CD14-positive monocyte (primary cell): ENCODE results near the gene CD300E. TPM values are rescaled to one million over a fixed set of nuclear protein-coding genes. Genes with fewer than 3 reads are reported as not detected.

Source experiments
- DNase-seq, 3 donors: peaks; one replicate each; pipeline ENCODE4 v3.0.0-alpha.2; 2011 to 2022
- H2AFZ ChIP-seq: 2 replicates; pipeline ENCODE4 v1.6.0; 2012; ENCODE audit warnings: mild to moderate bottlenecking, low read depth, low read length, inconsistent platforms; ENCODE audit not compliant: insufficient read depth, poor library complexity, severe bottlenecking
- H3K27ac ChIP-seq, 2 donors: 1 replicate in 1 of 2; 2 replicates in 1 of 2; pipeline ENCODE4 v1.5.1; 2012 to 2013; ENCODE audit warnings: low read length in 2 of 2, control low read depth in 1 of 2, inconsistent platforms in 1 of 2, low read depth in 1 of 2, mild to moderate bottlenecking in 1 of 2
- H3K27me3 ChIP-seq, 2 donors: one replicate each; pipeline versions ENCODE4 v1.6.0 to v1.6.1; 2011 to 2013; ENCODE audit warnings: low read length in 2 of 2; ENCODE audit not compliant: control insufficient read depth in 2 of 2, insufficient read depth in 2 of 2
- H3K36me3 ChIP-seq, 2 donors: replicated peaks in 1 of 2; 1 replicate in 1 of 2; 2 replicates in 1 of 2; pipeline versions ENCODE4 v1.5.1 to v1.6.1; 2012 to 2013; ENCODE audit warnings: low read length in 2 of 2, control low read depth in 1 of 2, inconsistent platforms in 1 of 2, mild to moderate bottlenecking in 1 of 2; ENCODE audit not compliant: insufficient read depth in 2 of 2, control insufficient read depth in 1 of 2
- H3K4me1 ChIP-seq, 2 donors: 1 replicate in 1 of 2; 2 replicates in 1 of 2; pipeline versions ENCODE4 v1.5.1 to v1.6.1; 2012 to 2013; ENCODE audit warnings: low read length in 2 of 2, control low read depth in 1 of 2, inconsistent platforms in 1 of 2, mild to moderate bottlenecking in 1 of 2, moderate library complexity in 1 of 2; ENCODE audit not compliant: insufficient read depth in 2 of 2, control insufficient read depth in 1 of 2
- H3K4me2 ChIP-seq: replicated peaks from 2 replicates; pipeline ENCODE3; 2012; ENCODE audit warnings: low read length, moderate library complexity, mild to moderate bottlenecking; ENCODE audit not compliant: poor library complexity, severe bottlenecking; ENCODE audit errors: extremely low read depth
- H3K4me3 ChIP-seq, 3 experiments: fragments of 200-600 bp in 1 of 3; sonication (generic) in 1 of 3; replicated peaks in 1 of 3; 1 replicate in 2 of 3; 2 replicates in 1 of 3; pipeline ENCODE4 v1.5.1; 2011 to 2013; ENCODE audit warnings: low read length in 3 of 3, mild to moderate bottlenecking in 3 of 3, control low read depth in 2 of 3, low read depth in 2 of 3, inconsistent platforms in 1 of 3, moderate library complexity in 1 of 3
- H3K79me2 ChIP-seq: 2 replicates; pipeline ENCODE4 v1.6.0; 2012; ENCODE audit warnings: mild to moderate bottlenecking, control low read depth, inconsistent platforms, low read length, moderate library complexity; ENCODE audit not compliant: insufficient read depth
- H3K9ac ChIP-seq: 2 replicates; pipeline ENCODE4 v1.6.0; 2017; ENCODE audit warnings: low read length, mild to moderate bottlenecking; ENCODE audit not compliant: insufficient read depth, poor library complexity, severe bottlenecking
- H3K9me3 ChIP-seq, 2 donors: replicated peaks in 1 of 2; 1 replicate in 1 of 2; 2 replicates in 1 of 2; pipeline versions ENCODE4 v1.5.1 to v1.6.1; 2012 to 2013; ENCODE audit warnings: low read length in 2 of 2, control low read depth in 1 of 2; ENCODE audit not compliant: control insufficient read depth in 1 of 2, insufficient read depth in 1 of 2
- H4K20me1 ChIP-seq: 2 replicates; pipeline ENCODE4 v1.6.0; 2012; ENCODE audit warnings: mild to moderate bottlenecking, low read length, control low read depth, moderate library complexity; ENCODE audit not compliant: insufficient read depth
- H3K27ac Mint-ChIP-seq, 7 donors: one replicate each; pipeline ENCODE4 v1.8.0; 2020; ENCODE audit warnings: mild to moderate bottlenecking in 7 of 7, mixed read lengths in 7 of 7, moderate library complexity in 6 of 7, inconsistent platforms in 2 of 7
- H3K27me3 Mint-ChIP-seq, 3 donors: one replicate each; pipeline ENCODE4 v1.8.0; 2021 to 2022; ENCODE audit warnings: low read depth in 3 of 3, mild to moderate bottlenecking in 3 of 3, mixed read lengths in 3 of 3, moderate library complexity in 3 of 3, inconsistent platforms in 1 of 3
- H3K36me3 Mint-ChIP-seq, 2 donors: one replicate each; pipeline ENCODE4 v1.8.0; 2020; ENCODE audit warnings: mixed read lengths in 2 of 2, inconsistent platforms in 1 of 2, mild to moderate bottlenecking in 1 of 2
- H3K4me1 Mint-ChIP-seq: one replicate; pipeline ENCODE4 v1.8.0; 2020; ENCODE audit warnings: mild to moderate bottlenecking, mixed read lengths
- H3K4me3 Mint-ChIP-seq, 2 donors: one replicate each; pipeline ENCODE4 v1.8.0; 2020; ENCODE audit warnings: mild to moderate bottlenecking in 2 of 2, mixed read lengths in 2 of 2, moderate library complexity in 1 of 2
- H3K9me3 Mint-ChIP-seq, 7 donors: one replicate each; pipeline ENCODE4 v1.8.0; 2020 to 2022; ENCODE audit warnings: mixed read lengths in 7 of 7, mild to moderate bottlenecking in 6 of 7, moderate library complexity in 6 of 7, inconsistent platforms in 2 of 7
- CTCF ChIP-seq: fragments of 200-600 bp; IDR thresholded peaks from one replicate; pipeline ENCODE4 v1.8.0; 2022; ENCODE audit warnings: antibody characterized with exemption, mild to moderate bottlenecking
- WGBS: methylation state at CpG from one replicate; pipeline ENCODE4 v1.1.5; 2013; ENCODE audit warnings: missing lambda C conversion rate; ENCODE audit not compliant: insufficient coverage; 5-methylcytosine and 5-hydroxymethylcytosine counted together
- intact Hi-C, 2 donors: fragments of 100-400 bp; cut with micrococcal nuclease; formaldehyde crosslinking; loops; one replicate each; pipeline versions ENCODE4 v1.15.0 to v1.15.1; 2023
- polyA plus RNA-seq, 3 donors: library from polyadenylated mRNA; depleted of rRNA in 1 of 3; unstranded in 2 of 3; stranded (reverse) in 1 of 3; fragments of 300-500 nt in 2 of 3; fragments of >200 nt in 1 of 3; fragmentation: Illumina TruSeq in 2 of 3; gene quantifications; 1 replicate in 2 of 3; 2 replicates in 1 of 3; pipeline ENCODE4 v1.2.3, GENCODE V29; 2012 to 2021

CD300E gene
- polyA plus RNA-seq, 3 donors: 65.0 to 228 (median 122) TPM

GRCh38 chr17:74592087-74592990, 31.2 kb downstream of the CD300E start, which contains the start of gene CD300LD:
Gene CD300LD (minus strand): TSS chr17:74592283. CDS start chr17:74592202, 81 bp downstream.
- peak within 1 kb of the TSS in 1 of 3 experiments; percentile 23 for H3K4me3 ChIP-seq
- H3K4me3 Mint-ChIP-seq: peak within 1 kb of the TSS in 1 of 2 donors; percentile 39

More at GRCh38 chr17:74592087-74592990, 31.2 kb downstream of the CD300E start, which contains the start of gene CD300LD:
- Histone ChIP-seq H4K20me1 (no peaks in the 10 kb centered on the region), H3K27ac (no peak within 1 kb of the TSS), H3K9me3 (no peaks in the 10 kb centered on the region), H3K4me1 (peaks cover 41 to 43% of the 10 kb centered on the region in 2 donors), H3K4me2 (peak within 1 kb of the TSS; percentile 21), H3K36me3 (no peaks in the 10 kb centered on the region), H3K79me2 (no peaks in the 10 kb centered on the region), H2AFZ (no peak within 1 kb of the TSS), H3K9ac (no peak within 1 kb of the TSS), H3K27me3 (no peaks in the 10 kb centered on the region)
- Mint-ChIP-seq H3K36me3 (peaks cover 0 to 11% of the 10 kb centered on the region in 2 donors), H3K27me3 (peaks cover 7 to 10% (median 7%) of the 10 kb centered on the region in 3 donors), H3K4me1 (peaks cover 39% of the 10 kb centered on the region), H3K27ac (peak within 1 kb of the TSS in 6 of 7 donors; percentile 18 to 77 (median 59)), H3K9me3 (peaks cover 0 to 3% (median 0%) of the 10 kb centered on the region in 7 donors)
- intact Hi-C loops: no loop called here
- DNase-seq: peak; percentile 43 to 72 (median 66)
- WGBS: 73% methylated on average over 11 of the region's 14 CpGs
- no peak for TF ChIP-seq CTCF
